Esophagus muscularis mucosa (tissue), 4 donors: ENCODE results near the gene OSBPL10. TPM values are rescaled to one million over a fixed set of nuclear protein-coding genes. Genes with fewer than 3 reads are reported as not detected.

ENCODE experiments used
- DNase-seq: peaks from one replicate; pipeline ENCODE4 v3.0.0-alpha.2; 2017; ENCODE audit errors: extremely low spot score
- H3K27ac ChIP-seq, 4 donors: fragments of 200-600 bp; sonication (generic); replicated peaks in 1 of 4; 1 replicate in 3 of 4; 2 replicates in 1 of 4; pipeline ENCODE4 v1.5.1; 2016 to 2019; ENCODE audit warnings: mild to moderate bottlenecking in 1 of 4
- H3K27me3 ChIP-seq, 4 donors: fragments of 200-600 bp; sonication (generic); one replicate each; pipeline versions ENCODE4 v1.5.1 to v1.6.0; 2016 to 2019
- H3K36me3 ChIP-seq, 4 donors: fragments of 200-600 bp; sonication (generic); one replicate each; pipeline ENCODE4 v1.5.1; 2016 to 2019
- H3K4me1 ChIP-seq, 4 donors: fragments of 200-600 bp; sonication (generic); one replicate each; pipeline ENCODE4 v1.5.1; 2016 to 2019
- H3K4me3 ChIP-seq, 4 donors: fragments of 200-600 bp; sonication (generic); 1 replicate in 2 of 4; 2 replicates in 2 of 4; pipeline ENCODE4 v1.5.1; 2016 to 2019; ENCODE audit warnings: mild to moderate bottlenecking in 4 of 4, moderate library complexity in 1 of 4
- H3K9me3 ChIP-seq, 4 donors: fragments of 200-600 bp; sonication (generic); 1 replicate in 3 of 4; 2 replicates in 1 of 4; pipeline ENCODE4 v1.5.1; 2016 to 2019
- EP300 ChIP-seq: sonication (generic); formaldehyde crosslinking; IDR thresholded peaks from one replicate; pipeline ENCODE4 v1.6.1; 2017; ENCODE audit warnings: antibody characterized with exemption
- POLR2A ChIP-seq: fragments of 450-650 bp; IDR thresholded peaks from one replicate; pipeline ENCODE4 v1.6.1; 2017; ENCODE audit warnings: antibody characterized with exemption, moderate library complexity, mild to moderate bottlenecking, low read depth
- POLR2AphosphoS5 ChIP-seq, 2 donors: sonication (generic); formaldehyde crosslinking; IDR thresholded peaks; one replicate each; pipeline ENCODE4 v1.6.1; 2017; ENCODE audit warnings: antibody characterized with exemption in 2 of 2
- WGBS: methylation state at CpG from one replicate; pipeline ENCODE4 v1.1.5; 2018; 5-methylcytosine and 5-hydroxymethylcytosine counted together
- intact Hi-C: fragments of 100-400 bp; cut with DNase I; formaldehyde crosslinking; loops from one replicate; pipeline ENCODE4 v1.15.1; 2023
- total RNA-seq, 4 donors: library from RNA; depleted of rRNA; stranded (reverse); fragments of >200 nt; gene quantifications; one replicate each; pipeline versions ENCODE4 v1.1.0 to v1.2.1, GENCODE V29; 2016
- TF ChIP-seq, protein P1 (sequence below), 3 experiments: fragments of 200-600 bp in 2 of 3; fragments of 450-650 bp in 1 of 3; sonication (generic) in 2 of 3; IDR thresholded peaks; one replicate each; pipeline ENCODE4 v1.5.1; 2017 to 2019; ENCODE audit warnings: antibody characterized with exemption in 3 of 3, mild to moderate bottlenecking in 2 of 3, moderate library complexity in 1 of 3

OSBPL10 gene
- total RNA-seq, 4 donors from 2014 or later, result 6.3 to 12.2 (median 7.6) TPM

DNA sequence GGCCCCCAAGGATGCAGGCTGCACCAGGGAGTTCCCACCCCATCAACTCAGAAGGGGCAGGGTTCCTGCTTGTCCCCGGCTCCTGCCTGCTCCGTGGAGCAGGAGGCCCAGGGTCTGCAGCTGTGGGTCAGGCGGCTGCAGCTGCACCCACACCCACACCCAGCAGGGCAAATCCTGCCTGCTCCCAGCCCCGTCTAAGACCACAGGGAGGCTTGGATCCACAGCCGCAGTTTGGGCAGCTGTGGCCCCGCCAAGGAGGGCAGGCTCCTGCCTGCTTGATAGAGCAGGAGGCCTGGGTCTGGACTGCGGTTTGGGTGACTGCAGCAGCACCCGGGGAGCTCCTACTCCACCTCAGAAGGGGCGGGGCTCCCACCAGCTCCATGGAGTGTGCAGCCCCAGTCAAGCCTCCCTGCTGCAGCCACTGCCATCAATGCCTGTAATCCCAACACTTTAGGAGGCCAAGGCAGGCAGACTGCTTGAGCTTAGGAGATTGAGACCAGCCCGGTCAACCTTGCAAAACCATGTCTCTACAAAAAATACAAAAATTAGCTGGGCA, 163.6 kb downstream of the OSBPL10 start:
- no peak overlapping the region for H3K4me3 ChIP-seq
- no peak for DNase-seq
- TF ChIP-seq POLR2AphosphoS5 (IDR thresholded peaks at IDR 0.05) (no peak), POLR2A (no peak), EP300 (no peak)
- TF ChIP-seq, protein P1, sequence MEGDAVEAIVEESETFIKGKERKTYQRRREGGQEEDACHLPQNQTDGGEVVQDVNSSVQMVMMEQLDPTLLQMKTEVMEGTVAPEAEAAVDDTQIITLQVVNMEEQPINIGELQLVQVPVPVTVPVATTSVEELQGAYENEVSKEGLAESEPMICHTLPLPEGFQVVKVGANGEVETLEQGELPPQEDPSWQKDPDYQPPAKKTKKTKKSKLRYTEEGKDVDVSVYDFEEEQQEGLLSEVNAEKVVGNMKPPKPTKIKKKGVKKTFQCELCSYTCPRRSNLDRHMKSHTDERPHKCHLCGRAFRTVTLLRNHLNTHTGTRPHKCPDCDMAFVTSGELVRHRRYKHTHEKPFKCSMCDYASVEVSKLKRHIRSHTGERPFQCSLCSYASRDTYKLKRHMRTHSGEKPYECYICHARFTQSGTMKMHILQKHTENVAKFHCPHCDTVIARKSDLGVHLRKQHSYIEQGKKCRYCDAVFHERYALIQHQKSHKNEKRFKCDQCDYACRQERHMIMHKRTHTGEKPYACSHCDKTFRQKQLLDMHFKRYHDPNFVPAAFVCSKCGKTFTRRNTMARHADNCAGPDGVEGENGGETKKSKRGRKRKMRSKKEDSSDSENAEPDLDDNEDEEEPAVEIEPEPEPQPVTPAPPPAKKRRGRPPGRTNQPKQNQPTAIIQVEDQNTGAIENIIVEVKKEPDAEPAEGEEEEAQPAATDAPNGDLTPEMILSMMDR (IDR thresholded peaks at IDR 0.05), result no peak
- no peaks in the 10 kb centered on the region for H3K4me1 ChIP-seq
- intact Hi-C loops, result no loop called here
- no peak overlapping the region for H3K27ac ChIP-seq
- WGBS, result 83% methylated on average over 8 of the region's 10 CpGs
- H3K36me3 ChIP-seq, result no peaks in the 10 kb centered on the region
- no peaks in the 10 kb centered on the region for H3K9me3 ChIP-seq
- H3K27me3 ChIP-seq, result no peaks in the 10 kb centered on the region

- 54% methylated on average over 10 of the region's 11 CpGs for WGBS
- no peak for DNase-seq
- Histone ChIP-seq H3K27ac (no peak overlapping the region), H3K27me3 (no peaks in the 10 kb centered on the region), H3K4me3 (no peak overlapping the region), H3K9me3 (no peaks in the 10 kb centered on the region), H3K36me3 (no peaks in the 10 kb centered on the region), H3K4me1 (no peaks in the 10 kb centered on the region)
- intact Hi-C loops, result no loop called here
- no peak for TF ChIP-seq EP300
- TF ChIP-seq, protein P1 (IDR thresholded peaks at IDR 0.05), result no peak
- TF ChIP-seq POLR2AphosphoS5 (IDR thresholded peaks at IDR 0.05), result no peak
- no peak for TF ChIP-seq POLR2A
These were observed 165.2 kb downstream of the OSBPL10 start for GRCh38 chr3:31815631-31816440.

DNA sequence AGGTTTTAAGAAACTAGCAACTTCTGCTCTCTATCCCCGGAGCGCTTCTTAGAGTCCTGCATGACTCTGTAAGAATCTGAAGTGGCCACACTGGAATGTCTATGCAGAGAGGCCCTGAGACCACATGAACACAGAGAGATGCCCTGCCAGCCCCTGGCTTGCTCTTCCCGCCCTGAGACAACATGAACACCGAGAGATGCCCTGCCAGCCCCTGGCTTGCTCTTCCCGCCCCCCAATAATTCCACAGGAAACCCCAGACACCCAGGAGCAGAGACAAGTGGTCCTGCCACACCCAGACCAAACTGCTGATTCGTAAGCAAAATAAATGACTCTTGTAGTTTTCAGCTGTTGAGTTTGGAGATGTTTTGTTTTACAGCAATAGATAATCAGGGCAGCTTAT, 166.1 kb downstream of the OSBPL10 start:
- Histone ChIP-seq H3K4me3 (no peak overlapping the region), H3K4me1 (no peaks in the 10 kb centered on the region), H3K36me3 (no peaks in the 10 kb centered on the region), H3K27me3 (no peaks in the 10 kb centered on the region), H3K27ac (no peak overlapping the region), H3K9me3 (no peaks in the 10 kb centered on the region)
- no peak for TF ChIP-seq POLR2A
- TF ChIP-seq POLR2AphosphoS5 (IDR thresholded peaks at IDR 0.05), result no peak
- TF ChIP-seq EP300, result no peak
- TF ChIP-seq, protein P1 (IDR thresholded peaks at IDR 0.05), result no peak
- intact Hi-C loops, result no loop called here
- WGBS, result 91% methylated on average over 4 of the region's 6 CpGs
- DNase-seq, result no peak

- Histone ChIP-seq H3K36me3 (no peaks in the 10 kb centered on the region), H3K9me3 (no peaks in the 10 kb centered on the region), H3K4me1 (no peaks in the 10 kb centered on the region), H3K27me3 (no peaks in the 10 kb centered on the region), H3K4me3 (no peak overlapping the region), H3K27ac (no peak overlapping the region)
- 96% methylated on average over 5 of the region's 7 CpGs for WGBS
- no peak for TF ChIP-seq POLR2A
- no peak for TF ChIP-seq EP300
- intact Hi-C loops, result no loop called here
- no peak for DNase-seq
These were observed 167.4 kb downstream of the OSBPL10 start for GRCh38 chr3:31813686-31814085.

DNA sequence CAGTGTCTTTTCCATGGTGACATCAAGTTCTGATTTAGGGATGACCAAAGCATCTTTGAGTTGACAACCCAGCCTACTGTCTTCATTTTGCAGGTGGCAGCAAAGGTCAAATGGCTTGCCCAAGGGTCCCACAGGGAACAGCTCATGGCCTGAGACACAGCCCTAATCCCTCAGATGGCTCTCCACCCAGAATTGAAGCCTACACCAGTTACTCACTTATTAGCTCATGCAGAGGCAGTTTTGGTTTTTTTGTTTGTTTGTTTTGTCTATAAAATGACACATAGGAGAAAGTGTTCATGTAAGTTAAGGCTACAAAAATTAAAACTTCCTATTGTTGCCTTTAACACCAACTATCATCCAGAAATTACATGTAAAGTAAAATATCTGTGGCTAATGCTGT, 167.9 kb downstream of the OSBPL10 start:
- TF ChIP-seq, protein P1 (IDR thresholded peaks at IDR 0.05), result no peak
- TF ChIP-seq POLR2AphosphoS5 (IDR thresholded peaks at IDR 0.05) (no peak), POLR2A (no peak), EP300 (no peak)
- Histone ChIP-seq H3K4me3 (no peak overlapping the region), H3K27me3 (no peaks in the 10 kb centered on the region), H3K36me3 (no peaks in the 10 kb centered on the region), H3K9me3 (no peaks in the 10 kb centered on the region), H3K27ac (no peak overlapping the region), H3K4me1 (no peaks in the 10 kb centered on the region)
- intact Hi-C loops, result no loop called here
- DNase-seq, result no peak
